Muscle of back (tissue), 11 donors: ENCODE measurements around the gene TBC1D17. TPM values are rescaled to one million over a fixed set of nuclear protein-coding genes. Genes with fewer than 3 reads are reported as not detected.
"Not testable (repeated sequence)": the region's sequence is repeated elsewhere in the genome, so short reads cannot be mapped to it uniquely, and the experiment has no call there.

Experiments used
- DNase-seq, 3 donors: peaks; one replicate each; pipeline versions ENCODE4 v3.0.0 to v3.0.0-alpha.2; 2013
- polyA plus RNA-seq, 10 donors: library from polyadenylated mRNA; unstranded; fragments of 120-200 nt; gene quantifications; one replicate each; pipeline ENCODE4 v1.2.1, GENCODE V29; 2013; ENCODE audit not compliant: insufficient read length in 10 of 10

The TBC1D17 gene
- polyA plus RNA-seq, 10 donors, result 28.2 to 39.9 (median 31.9) TPM

- no peak for DNase-seq
These were observed 39.6 kb downstream of the TBC1D17 start for GRCh38 chr19:49916839-49917733.

- DNase-seq, result no peak
These were observed 40.6 kb downstream of the TBC1D17 start for GRCh38 chr19:49918089-49918488.

GRCh38 chr19:49920624-49921363 lies 43.3 kb downstream of the TBC1D17 start:
- DNase-seq, result no peak

GRCh38 chr19:49921871-49922795 lies 44.6 kb downstream of the TBC1D17 start:
- peak in 1 of 3 donors; percentile 10 for DNase-seq

- DNase-seq, result no peak
These were observed 45.8 kb downstream of the TBC1D17 start for GRCh38 chr19:49923055-49924003.

- peak in 2 of 3 donors; percentile 13 to 54 for DNase-seq
These were observed 46.7 kb downstream of the TBC1D17 start for GRCh38 chr19:49924004-49924880.

GRCh38 chr19:49924881-49925210 lies 47.3 kb downstream of the TBC1D17 start:
- DNase-seq, result not testable (repeated sequence)

GRCh38 chr19:49925486-49925885 lies 48.0 kb downstream of the TBC1D17 start:
- no peak for DNase-seq

GRCh38 chr19:49926515-49926914 lies 49.0 kb downstream of the TBC1D17 start:
- no peak for DNase-seq

GRCh38 chr19:49927526-49928264 lies 50.2 kb downstream of the TBC1D17 start:
- no peak for DNase-seq

- peak; percentile 49 to 98 (median 96) for DNase-seq
These were observed 51.7 kb downstream of the TBC1D17 start, which contains the start of the genes ATF5 and NUP62 for GRCh38 chr19:49929121-49929610. ATF5 (plus strand) TSS chr19:49929205; CDS start chr19:49930851, 1,646 bp downstream. NUP62 (minus strand) TSS chr19:49929504; CDS start chr19:49909807, 19,697 bp downstream.

- peak; percentile 93 to 98 (median 93) for DNase-seq
These were observed 52.3 kb downstream of the TBC1D17 start for GRCh38 chr19:49929611-49930482.

- DNase-seq, result no peak
These were observed 53.0 kb downstream of the TBC1D17 start for GRCh38 chr19:49930483-49931011.

GRCh38 chr19:49931293-49932040 lies 54.0 kb downstream of the TBC1D17 start:
- DNase-seq, result no peak

- DNase-seq, result no peak
These were observed 54.5 kb downstream of the TBC1D17 start for GRCh38 chr19:49932041-49932451.

GRCh38 chr19:49932731-49933131 lies 55.2 kb downstream of the TBC1D17 start:
- no peak for DNase-seq
